Measurements from ENCODE around the gene ETFRF1. TPM values are rescaled to one million over a fixed set of nuclear protein-coding genes. Genes with fewer than 3 reads are reported as not detected.

ETFRF1 gene
- polyA plus RNA-seq, 6 donors from 2014 or later, result 29.9 to 67.1 (median 39.5) TPM

GRCh38 chr12:25242981-25243679 is 48.1 kb downstream of the ETFRF1 start:
- H3K27ac Mint-ChIP-seq, result peak overlapping the region in 2 of 6 donors; percentile 34 to 66
- peaks cover 0 to 10% of the 10 kb centered on the region in 2 donors for H3K36me3 Mint-ChIP-seq
- ATAC-seq (ENCODE audit: low read depth in 2 of 2) (no peak), DNase-seq (no peak)
- H3K27me3 Mint-ChIP-seq, result no peaks in the 10 kb centered on the region
- H3K4me3 Mint-ChIP-seq, result no peak overlapping the region
- H3K4me1 Mint-ChIP-seq, result peaks cover 12 to 15% (median 14%) of the 10 kb centered on the region in 3 donors
- H3K9me3 Mint-ChIP-seq, result no peaks in the 10 kb centered on the region

- no peak for DNase-seq
- H3K27ac Mint-ChIP-seq, result no peak overlapping the region
- ATAC-seq (ENCODE audit: low read depth in 2 of 2), result no peak
- peaks cover 14 to 17% (median 15%) of the 10 kb centered on the region in 3 donors for H3K4me1 Mint-ChIP-seq
- H3K27me3 Mint-ChIP-seq, result no peaks in the 10 kb centered on the region
- peaks cover 0 to 10% of the 10 kb centered on the region in 2 donors for H3K36me3 Mint-ChIP-seq
- H3K9me3 Mint-ChIP-seq, result no peaks in the 10 kb centered on the region
- peak overlapping the region in 1 of 8 donors; percentile 21 for H3K4me3 Mint-ChIP-seq
Observed at GRCh38 chr12:25243680-25243990, 48.6 kb downstream of the ETFRF1 start.

DNA sequence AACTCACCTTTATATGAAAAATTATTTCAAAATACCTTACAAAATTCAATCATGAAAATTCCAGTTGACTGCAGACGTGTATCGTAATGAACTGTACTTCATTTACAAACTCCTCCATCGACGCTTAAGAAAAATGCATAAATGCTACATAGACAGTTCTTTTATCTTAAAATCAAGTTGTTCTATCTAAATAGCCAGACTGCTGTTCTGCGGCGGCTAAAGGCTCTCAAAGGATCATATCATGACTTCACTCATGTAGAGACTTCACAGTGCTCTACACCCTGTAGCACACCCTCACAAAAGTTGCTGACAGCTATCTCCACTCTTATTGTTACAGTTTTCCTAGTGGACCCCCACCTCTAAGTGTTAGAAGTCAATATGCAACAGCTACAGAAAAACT is 50.5 kb downstream of the ETFRF1 start:
- DNase-seq (no peak), ATAC-seq (ENCODE audit: low read depth in 2 of 2) (no peak)
- Mint-ChIP-seq H3K27ac (peak overlapping the region in 1 of 6 donors; percentile 41), H3K27me3 (no peaks in the 10 kb centered on the region), H3K9me3 (no peaks in the 10 kb centered on the region), H3K4me3 (peak overlapping the region in 1 of 8 donors; percentile 15), H3K4me1 (peaks cover 22 to 28% (median 26%) of the 10 kb centered on the region in 3 donors), H3K36me3 (peaks cover 0 to 10% of the 10 kb centered on the region in 2 donors)

DNA sequence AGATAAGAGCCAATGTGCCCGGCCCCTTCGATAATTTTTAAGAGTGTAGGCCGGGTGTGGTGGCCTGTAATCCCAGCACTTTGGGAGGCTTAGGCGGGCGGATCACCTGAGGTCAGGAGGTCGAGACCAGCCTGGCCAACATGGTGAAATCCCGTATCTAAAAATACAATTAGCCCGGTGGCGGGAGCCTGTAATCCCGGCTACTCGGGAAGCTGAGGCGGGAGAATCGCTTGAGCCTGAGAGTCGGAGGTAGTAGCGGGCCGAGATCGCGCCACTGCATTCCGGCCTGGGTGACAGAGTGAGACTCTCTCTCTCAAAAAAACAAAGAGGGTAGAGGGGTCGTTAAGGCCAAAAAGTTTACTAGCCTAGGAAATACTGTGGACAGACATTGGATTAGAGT is 53.1 kb downstream of the ETFRF1 start:
- Mint-ChIP-seq H3K4me1 (peaks cover 24 to 49% (median 36%) of the 10 kb centered on the region in 3 donors), H3K27ac (peak overlapping the region in 1 of 6 donors; percentile 34), H3K4me3 (peak overlapping the region in 5 of 8 donors; percentile 15 to 73 (median 39)), H3K9me3 (no peaks in the 10 kb centered on the region), H3K36me3 (peaks cover 0 to 10% of the 10 kb centered on the region in 2 donors), H3K27me3 (no peaks in the 10 kb centered on the region)
- DNase-seq (no peak), ATAC-seq (ENCODE audit: low read depth in 2 of 2) (no peak)

DNA sequence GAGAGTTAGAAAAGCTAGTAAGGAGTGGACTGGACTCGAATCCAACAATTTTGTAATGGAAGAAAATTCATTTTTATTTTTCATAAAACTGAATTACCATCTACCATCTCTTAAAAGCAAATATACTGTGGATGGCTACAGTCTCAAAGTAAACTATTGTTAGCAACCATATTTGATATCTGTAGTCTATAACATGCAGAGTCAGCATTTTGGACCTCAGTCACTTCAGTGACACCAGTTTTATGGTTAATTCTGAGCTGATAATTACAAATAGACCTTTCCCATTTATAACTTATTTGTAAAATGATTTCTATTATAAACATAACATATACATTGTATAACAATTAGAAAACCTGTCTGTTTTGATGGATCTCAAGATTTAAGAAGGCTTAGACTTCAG is 53.7 kb downstream of the ETFRF1 start:
- Mint-ChIP-seq H3K4me1 (peaks cover 30 to 55% (median 42%) of the 10 kb centered on the region in 3 donors), H3K27ac (peak overlapping the region in 2 of 6 donors; percentile 74 to 91), H3K27me3 (no peaks in the 10 kb centered on the region), H3K9me3 (no peaks in the 10 kb centered on the region), H3K4me3 (peak overlapping the region in 7 of 8 donors; percentile 36 to 95 (median 73)), H3K36me3 (peaks cover 0 to 10% of the 10 kb centered on the region in 2 donors)
- ATAC-seq (ENCODE audit: low read depth in 2 of 2), result no peak
- DNase-seq, result no peak

- peaks cover 30 to 63% (median 44%) of the 10 kb centered on the region in 3 donors for H3K4me1 Mint-ChIP-seq
- peak overlapping the region; percentile 91 to 98 (median 94) for H3K27ac Mint-ChIP-seq
- no peaks in the 10 kb centered on the region for H3K9me3 Mint-ChIP-seq
- H3K4me3 Mint-ChIP-seq, result peak overlapping the region; percentile 73 to 97 (median 90)
- ATAC-seq (ENCODE audit: low read depth in 2 of 2) (peak; percentile 50 to 51), DNase-seq (peak; percentile 57)
- H3K36me3 Mint-ChIP-seq, result no peaks in the 10 kb centered on the region
- no peaks in the 10 kb centered on the region for H3K27me3 Mint-ChIP-seq
Observed at GRCh38 chr12:25249931-25250738, 55.1 kb downstream of the ETFRF1 start.

DNA sequence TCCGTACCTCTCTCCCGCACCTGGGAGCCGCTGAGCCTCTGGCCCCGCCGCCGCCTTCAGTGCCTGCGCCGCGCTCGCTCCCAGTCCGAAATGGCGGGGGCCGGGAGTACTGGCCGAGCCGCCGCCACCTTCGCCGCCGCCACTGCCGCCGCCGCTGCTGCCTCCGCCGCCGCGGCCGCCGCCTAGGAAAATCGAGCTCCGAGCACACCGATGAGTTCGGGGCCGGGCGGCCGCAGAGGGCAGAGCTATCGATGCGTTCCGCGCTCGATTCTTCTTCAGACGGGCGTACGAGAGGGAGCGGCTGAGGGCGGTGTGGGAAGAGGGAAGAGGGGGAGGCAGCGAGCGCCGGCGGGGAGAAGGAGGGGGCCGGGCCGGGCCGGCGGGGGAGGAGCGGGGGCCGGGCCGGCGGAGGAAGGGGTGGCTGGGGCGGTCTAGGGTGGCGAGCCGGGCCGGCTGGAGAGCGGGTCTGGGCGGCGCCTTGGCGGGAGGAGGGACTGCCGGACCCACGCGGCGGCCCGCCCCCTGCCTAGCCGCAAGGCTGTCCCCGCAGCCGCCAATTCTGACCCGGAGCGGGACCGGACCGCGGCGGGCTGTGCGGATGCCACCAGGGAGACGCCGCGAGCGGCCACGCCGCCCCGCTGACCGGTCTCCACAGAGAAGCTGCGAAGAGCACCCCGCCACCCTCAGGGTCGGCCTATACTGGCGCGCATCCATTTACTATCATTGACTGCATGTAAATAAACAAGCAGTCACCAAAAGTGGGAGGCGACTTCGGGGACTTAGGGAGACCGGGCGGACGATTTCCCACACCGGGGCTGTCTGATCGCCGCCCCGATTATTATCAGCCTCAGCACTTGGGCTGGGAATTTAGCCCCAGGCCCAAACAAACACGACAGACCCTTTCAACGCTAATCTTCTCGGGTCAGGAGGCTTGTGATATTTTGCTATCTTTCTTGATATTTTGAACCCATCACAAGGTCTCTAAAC is 56.0 kb downstream of the ETFRF1 start, which contains the start of gene KRAS:
Gene KRAS (minus strand): TSS at position 186 of the 987 bp plus-strand sequence.
- no peaks in the 10 kb centered on the region for H3K27me3 Mint-ChIP-seq
- H3K27ac Mint-ChIP-seq, result peak within 1 kb of the TSS; percentile 91 to 98 (median 96)
- H3K4me3 Mint-ChIP-seq, result peak within 1 kb of the TSS; percentile 73 to 97 (median 92)
- DNase-seq, result peak; percentile 87
- H3K9me3 Mint-ChIP-seq, result no peaks in the 10 kb centered on the region
- no peaks in the 10 kb centered on the region for H3K36me3 Mint-ChIP-seq
- peak; percentile 74 to 78 for ATAC-seq (ENCODE audit: low read depth in 2 of 2)
- peaks cover 25 to 56% (median 37%) of the 10 kb centered on the region in 3 donors for H3K4me1 Mint-ChIP-seq

DNA sequence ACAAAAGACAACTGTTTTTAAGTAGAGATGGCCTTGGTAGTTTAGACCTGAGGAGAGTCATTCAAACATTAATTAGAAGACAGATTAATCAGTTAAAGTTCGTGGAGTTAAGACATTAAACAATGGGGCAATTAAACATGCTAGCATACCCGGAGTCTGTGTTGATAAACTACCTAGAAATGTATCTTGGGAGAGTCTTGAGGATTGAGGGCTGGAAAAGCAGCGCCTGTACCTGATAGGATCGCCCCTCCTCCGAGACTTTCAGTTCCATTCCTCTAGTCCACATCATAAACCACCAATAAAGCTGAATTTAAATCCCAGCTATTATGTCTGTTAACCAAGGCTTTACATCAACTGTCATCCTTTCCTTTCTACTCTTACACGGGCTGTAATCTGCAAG is 56.7 kb downstream of the ETFRF1 start:
- no peak for DNase-seq
- Mint-ChIP-seq H3K4me3 (peak overlapping the region; percentile 73 to 97 (median 92)), H3K4me1 (peaks cover 25 to 56% (median 35%) of the 10 kb centered on the region in 3 donors), H3K27me3 (no peaks in the 10 kb centered on the region), H3K9me3 (no peaks in the 10 kb centered on the region), H3K27ac (peak overlapping the region; percentile 66 to 97 (median 86)), H3K36me3 (no peaks in the 10 kb centered on the region)
- no peak for ATAC-seq (ENCODE audit: low read depth in 2 of 2)

- Mint-ChIP-seq H3K27ac (peak overlapping the region in 5 of 6 donors; percentile 48 to 91 (median 71)), H3K9me3 (no peaks in the 10 kb centered on the region), H3K4me3 (peak overlapping the region in 7 of 8 donors; percentile 4 to 91 (median 73)), H3K27me3 (no peaks in the 10 kb centered on the region), H3K36me3 (no peaks in the 10 kb centered on the region), H3K4me1 (peaks cover 21 to 51% (median 30%) of the 10 kb centered on the region in 3 donors)
- no peak for ATAC-seq (ENCODE audit: low read depth in 2 of 2)
- no peak for DNase-seq
Observed at GRCh38 chr12:25252946-25253345, 57.9 kb downstream of the ETFRF1 start.

DNA sequence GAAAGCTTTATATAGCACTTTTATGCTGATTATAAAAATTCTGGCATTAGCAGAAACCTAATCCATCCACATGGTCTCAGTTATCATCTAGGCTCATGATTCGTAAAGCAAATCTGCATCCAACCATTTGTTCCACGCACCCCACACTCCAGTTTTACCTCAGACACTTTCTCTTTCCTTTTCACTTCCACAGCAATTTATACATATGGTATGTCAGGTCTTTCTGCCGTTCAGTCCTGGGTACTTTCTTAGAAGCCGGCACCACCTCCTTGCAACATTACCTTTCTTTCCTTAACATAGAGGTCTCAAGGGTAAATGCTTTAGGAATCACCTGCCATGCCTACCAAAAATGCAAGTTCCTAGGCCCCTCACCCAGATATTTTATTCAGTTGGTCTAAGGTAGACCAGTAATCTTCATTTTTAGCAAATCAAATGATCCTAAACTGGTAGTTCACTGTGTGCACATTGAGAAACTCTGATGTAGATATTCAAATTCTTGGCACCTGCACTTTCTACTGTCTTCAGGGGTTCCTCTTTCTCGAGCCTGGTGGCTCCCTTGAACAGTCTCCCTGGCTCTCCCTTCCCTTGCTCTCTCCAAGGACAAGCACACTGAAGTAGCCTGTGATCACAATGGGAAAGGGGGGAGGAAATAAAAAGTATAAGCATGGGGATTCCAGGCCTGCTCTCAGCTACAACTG is 58.5 kb downstream of the ETFRF1 start:
- Mint-ChIP-seq H3K36me3 (no peaks in the 10 kb centered on the region), H3K4me1 (peaks cover 21 to 47% (median 30%) of the 10 kb centered on the region in 3 donors), H3K27me3 (no peaks in the 10 kb centered on the region), H3K27ac (peak overlapping the region; percentile 36 to 91 (median 74)), H3K4me3 (peak overlapping the region; percentile 4 to 82 (median 57)), H3K9me3 (no peaks in the 10 kb centered on the region)
- ATAC-seq (ENCODE audit: low read depth in 2 of 2), result peak; percentile 17 to 24
- peak; percentile 44 for DNase-seq

GRCh38 chr12:25254271-25254880 is 59.3 kb downstream of the ETFRF1 start:
- Mint-ChIP-seq H3K4me1 (peaks cover 20 to 41% (median 26%) of the 10 kb centered on the region in 3 donors), H3K27me3 (no peaks in the 10 kb centered on the region), H3K36me3 (no peaks in the 10 kb centered on the region), H3K4me3 (peak overlapping the region in 1 of 8 donors; percentile 73), H3K9me3 (no peaks in the 10 kb centered on the region), H3K27ac (peak overlapping the region in 4 of 6 donors; percentile 42 to 91 (median 66))
- no peak for ATAC-seq (ENCODE audit: low read depth in 2 of 2)
- no peak for DNase-seq

Measured in naive B cell (primary cell).